Measurements from ENCODE around the gene PCGF5.

PCGF5 gene

GRCh38 chr10:91201213-91201996 is 19.1 kb upstream of the PCGF5 start:
- TF ChIP-seq CTCF (IDR thresholded peaks at IDR 0.05), result no peak

GRCh38 chr10:91206427-91206826 is 14.0 kb upstream of the PCGF5 start:
- TF ChIP-seq CTCF (IDR thresholded peaks at IDR 0.05), result no peak

GRCh38 chr10:91206837-91207474 is 13.5 kb upstream of the PCGF5 start:
- no peak for TF ChIP-seq CTCF (IDR thresholded peaks at IDR 0.05)

- TF ChIP-seq CTCF (IDR thresholded peaks at IDR 0.05), result no peak
Observed at GRCh38 chr10:91208642-91209041, 11.8 kb upstream of the PCGF5 start.

- TF ChIP-seq CTCF (IDR thresholded peaks at IDR 0.05), result no peak
Observed at GRCh38 chr10:91210014-91210413, 10.4 kb upstream of the PCGF5 start.

- TF ChIP-seq CTCF (IDR thresholded peaks at IDR 0.05), result no peak
Observed at GRCh38 chr10:91210435-91210834, 10.0 kb upstream of the PCGF5 start.

- TF ChIP-seq CTCF (IDR thresholded peaks at IDR 0.05), result no peak
Observed at GRCh38 chr10:91211675-91212074, 8.8 kb upstream of the PCGF5 start.
